SK-MEL-5 (cell line): ENCODE results near the gene PCGF1. TPM values are rescaled to one million over a fixed set of nuclear protein-coding genes. Genes with fewer than 3 reads are reported as not detected.

Source experiments
- DNase-seq: peaks from one replicate; pipeline ENCODE4 v3.0.0-alpha.2; 2016; ENCODE audit warnings: low read depth, low spot score
- in situ Hi-C: cut with HindIII; loops from 2 replicates; pipeline ENCODE4 v1.10.0; 2016; ENCODE audit warnings: low sequenced_read_pairs, high pct_unique_total_duplicates, low pct_unique_long_range_greater_than_20kb
- total RNA-seq: library from RNA; depleted of rRNA; stranded (reverse); fragments of >200 nt; shearing (Covaris generic); gene quantifications from 2 replicates; pipeline ENCODE4 v1.2.3, GENCODE V29; 2014

The PCGF1 gene
- total RNA-seq, 1 experiment from 2014 or later = 72.9 TPM

- DNase-seq = peak; percentile 84
- in situ Hi-C loops = no loop called here
Measured at GRCh38 chr2:74525717-74526648, 18.5 kb upstream of the PCGF1 start, which contains the start of gene DQX1. Gene DQX1 (minus strand): TSS chr2:74526231. CDS start chr2:74525729, 502 bp downstream.

GRCh38 chr2:74524955-74525716 lies 17.6 kb upstream of the PCGF1 start:
- in situ Hi-C loops = no loop called here

GRCh38 chr2:74524005-74524404 lies 16.5 kb upstream of the PCGF1 start:
- in situ Hi-C loops = no loop called here
- no peak for DNase-seq

More at GRCh38 chr2:74524955-74525716, 17.6 kb upstream of the PCGF1 start:
- no peak for DNase-seq

GRCh38 chr2:74522516-74522915 lies 15.0 kb upstream of the PCGF1 start:
- no peak for DNase-seq
- in situ Hi-C loops = no loop called here

- in situ Hi-C loops = no loop called here
- no peak for DNase-seq
Measured at GRCh38 chr2:74516650-74517049, 9.2 kb upstream of the PCGF1 start.

- in situ Hi-C loops = no loop called here
- DNase-seq = no peak
Measured at GRCh38 chr2:74515981-74516633, 8.6 kb upstream of the PCGF1 start.

GRCh38 chr2:74515271-74515980 lies 7.9 kb upstream of the PCGF1 start:
- in situ Hi-C loops = no loop called here
- DNase-seq = no peak

GRCh38 chr2:74514368-74515270 lies 7.1 kb upstream of the PCGF1 start, which contains the start of gene TLX2:
Gene TLX2 (plus strand): TSS chr2:74514450. CDS start chr2:74514807, 357 bp downstream.
- in situ Hi-C loops = no loop called here
- DNase-seq = no peak

GRCh38 chr2:74513605-74514367 lies 6.3 kb upstream of the PCGF1 start:
- in situ Hi-C loops = no loop called here
- no peak for DNase-seq

- no peak for DNase-seq
- in situ Hi-C loops = no loop called here
Measured at GRCh38 chr2:74512744-74513604, 5.5 kb upstream of the PCGF1 start.

- in situ Hi-C loops = no loop called here
- DNase-seq = no peak
Measured at GRCh38 chr2:74511104-74511989, 3.9 kb upstream of the PCGF1 start.

- DNase-seq = no peak
- in situ Hi-C loops = no loop called here
Measured at GRCh38 chr2:74510272-74510671, 2.8 kb upstream of the PCGF1 start.

GRCh38 chr2:74507926-74508520 lies 528 bp upstream of the PCGF1 start:
- peak; percentile 58 for DNase-seq
- in situ Hi-C loops = no loop called here
